HG03457 (cell line): ENCODE results near the gene ANKK1.

Experiments used
- ATAC-seq: cut with Tn5 transposase; IDR thresholded peaks from one replicate; pipeline ENCODE4 v1.9.1; 2021; ENCODE audit warnings: moderate number of reproducible peaks; ENCODE audit not compliant: unreplicated experiment

The ANKK1 gene

GRCh38 chr11:113449743-113450142 is 62.2 kb downstream of the ANKK1 start:
- no peak for ATAC-seq
